Esophagus squamous epithelium (tissue), 5 donors: ENCODE results near the gene TRIM29. TPM values are rescaled to one million over a fixed set of nuclear protein-coding genes. Genes with fewer than 3 reads are reported as not detected.
A peak's percentile ranks its signal among the peaks of the same experiment; 100 is the strongest.
"Not testable (repeated sequence)": the region's sequence is repeated elsewhere in the genome, so short reads cannot be mapped to it uniquely, and the experiment has no call there.

Source experiments
- DNase-seq: peaks from one replicate; lab custom pipeline; 2025; lab: John Stamatoyannopoulos, UW
- H3K27ac ChIP-seq, 4 donors: fragments of 200-600 bp; sonication (generic); one replicate each; pipeline ENCODE4 v1.5.1; 2016 to 2019; ENCODE audit warnings: mild to moderate bottlenecking in 1 of 4
- H3K27me3 ChIP-seq, 4 donors: fragments of 200-600 bp; sonication (generic); 1 replicate in 3 of 4; 2 replicates in 1 of 4; pipeline versions ENCODE4 v1.5.1 to v1.6.0; 2017 to 2021; ENCODE audit warnings: antibody characterized with exemption in 1 of 4
- H3K36me3 ChIP-seq, 3 donors: fragments of 200-600 bp; sonication (generic); one replicate each; pipeline ENCODE4 v1.5.1; 2016 to 2019
- H3K4me1 ChIP-seq, 3 donors: fragments of 200-600 bp; sonication (generic); one replicate each; pipeline ENCODE4 v1.5.1; 2017 to 2019
- H3K4me3 ChIP-seq, 4 donors: fragments of 200-600 bp; sonication (generic); 1 replicate in 3 of 4; 2 replicates in 1 of 4; pipeline ENCODE4 v1.5.1; 2016 to 2019; ENCODE audit warnings: mild to moderate bottlenecking in 2 of 4, moderate library complexity in 1 of 4
- H3K9me3 ChIP-seq, 3 donors: fragments of 200-600 bp; sonication (generic); one replicate each; pipeline ENCODE4 v1.5.1; 2016 to 2019
- POLR2A ChIP-seq, 4 donors: fragments of 450-650 bp; IDR thresholded peaks; one replicate each; pipeline ENCODE4 v1.6.1; 2017; ENCODE audit warnings: antibody characterized with exemption in 4 of 4, mild to moderate bottlenecking in 4 of 4, moderate library complexity in 3 of 4
- WGBS, 2 donors: methylation state at CpG; one replicate each; pipeline ENCODE4 v1.1.5; 2018; 5-methylcytosine and 5-hydroxymethylcytosine counted together
- intact Hi-C: fragments of 100-400 bp; cut with DNase I; formaldehyde crosslinking; loops from one replicate; pipeline ENCODE4 v1.15.0; 2022
- total RNA-seq, 4 donors: library from RNA; depleted of rRNA; stranded (reverse); fragments of >200 nt; gene quantifications; one replicate each; pipeline ENCODE4 v1.1.0, GENCODE V29; 2016
- TF ChIP-seq, protein P1 (sequence below), 6 experiments: fragments of 450-650 bp in 4 of 6; fragments of 200-600 bp in 2 of 6; sonication (generic) in 2 of 6; IDR thresholded peaks; one replicate each; pipeline ENCODE4 v1.5.1; 2016 to 2019; ENCODE audit warnings: antibody characterized with exemption in 6 of 6, mild to moderate bottlenecking in 4 of 6, moderate library complexity in 4 of 6
- donor health status: DM: yes; HTN: yes; CAD: no.

Gene TRIM29
- total RNA-seq, 4 donors from 2014 or later: 691 to 1,472 (median 816) TPM

DNA sequence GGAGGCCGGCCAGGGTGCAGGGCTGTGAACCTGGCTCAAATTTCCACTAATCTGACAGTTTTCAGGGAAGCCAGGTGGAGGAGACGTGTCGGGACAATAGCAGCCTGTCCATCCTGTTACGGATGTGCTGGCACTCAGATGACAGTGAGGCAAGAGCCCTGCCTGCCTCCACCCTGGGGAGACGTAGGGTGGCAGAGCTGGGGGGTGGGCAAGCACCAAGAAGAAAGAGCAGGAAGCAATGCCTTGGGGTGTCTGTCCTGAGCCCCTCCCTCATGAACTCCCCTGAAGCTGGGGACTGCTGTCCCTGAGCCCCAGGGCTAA lies 10.0 kb upstream of the TRIM29 start:
- peaks cover 0 to 44% (median 0%) of the 10 kb centered on the region in 4 donors for H3K27me3 ChIP-seq
- no peak for TF ChIP-seq POLR2A (IDR thresholded peaks at IDR 0.05)
- TF ChIP-seq, protein P1, sequence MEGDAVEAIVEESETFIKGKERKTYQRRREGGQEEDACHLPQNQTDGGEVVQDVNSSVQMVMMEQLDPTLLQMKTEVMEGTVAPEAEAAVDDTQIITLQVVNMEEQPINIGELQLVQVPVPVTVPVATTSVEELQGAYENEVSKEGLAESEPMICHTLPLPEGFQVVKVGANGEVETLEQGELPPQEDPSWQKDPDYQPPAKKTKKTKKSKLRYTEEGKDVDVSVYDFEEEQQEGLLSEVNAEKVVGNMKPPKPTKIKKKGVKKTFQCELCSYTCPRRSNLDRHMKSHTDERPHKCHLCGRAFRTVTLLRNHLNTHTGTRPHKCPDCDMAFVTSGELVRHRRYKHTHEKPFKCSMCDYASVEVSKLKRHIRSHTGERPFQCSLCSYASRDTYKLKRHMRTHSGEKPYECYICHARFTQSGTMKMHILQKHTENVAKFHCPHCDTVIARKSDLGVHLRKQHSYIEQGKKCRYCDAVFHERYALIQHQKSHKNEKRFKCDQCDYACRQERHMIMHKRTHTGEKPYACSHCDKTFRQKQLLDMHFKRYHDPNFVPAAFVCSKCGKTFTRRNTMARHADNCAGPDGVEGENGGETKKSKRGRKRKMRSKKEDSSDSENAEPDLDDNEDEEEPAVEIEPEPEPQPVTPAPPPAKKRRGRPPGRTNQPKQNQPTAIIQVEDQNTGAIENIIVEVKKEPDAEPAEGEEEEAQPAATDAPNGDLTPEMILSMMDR (IDR thresholded peaks at IDR 0.05): no peak
- intact Hi-C loops: no loop called here
- H3K36me3 ChIP-seq: no peaks in the 10 kb centered on the region
- H3K27ac ChIP-seq: peak overlapping the region; percentile 79 to 94 (median 90)
- peaks cover 23 to 82% (median 26%) of the 10 kb centered on the region in 3 donors for H3K4me1 ChIP-seq
- DNase-seq: no peak
- WGBS, 2 donors: 38% methylated on average over 3 of the region's 5 CpGs; no CpG with 5 or more reads in 1 of the 2 donors
- H3K9me3 ChIP-seq: no peaks in the 10 kb centered on the region
- H3K4me3 ChIP-seq: peak overlapping the region in 3 of 4 donors; percentile 3 to 16 (median 15)

DNA sequence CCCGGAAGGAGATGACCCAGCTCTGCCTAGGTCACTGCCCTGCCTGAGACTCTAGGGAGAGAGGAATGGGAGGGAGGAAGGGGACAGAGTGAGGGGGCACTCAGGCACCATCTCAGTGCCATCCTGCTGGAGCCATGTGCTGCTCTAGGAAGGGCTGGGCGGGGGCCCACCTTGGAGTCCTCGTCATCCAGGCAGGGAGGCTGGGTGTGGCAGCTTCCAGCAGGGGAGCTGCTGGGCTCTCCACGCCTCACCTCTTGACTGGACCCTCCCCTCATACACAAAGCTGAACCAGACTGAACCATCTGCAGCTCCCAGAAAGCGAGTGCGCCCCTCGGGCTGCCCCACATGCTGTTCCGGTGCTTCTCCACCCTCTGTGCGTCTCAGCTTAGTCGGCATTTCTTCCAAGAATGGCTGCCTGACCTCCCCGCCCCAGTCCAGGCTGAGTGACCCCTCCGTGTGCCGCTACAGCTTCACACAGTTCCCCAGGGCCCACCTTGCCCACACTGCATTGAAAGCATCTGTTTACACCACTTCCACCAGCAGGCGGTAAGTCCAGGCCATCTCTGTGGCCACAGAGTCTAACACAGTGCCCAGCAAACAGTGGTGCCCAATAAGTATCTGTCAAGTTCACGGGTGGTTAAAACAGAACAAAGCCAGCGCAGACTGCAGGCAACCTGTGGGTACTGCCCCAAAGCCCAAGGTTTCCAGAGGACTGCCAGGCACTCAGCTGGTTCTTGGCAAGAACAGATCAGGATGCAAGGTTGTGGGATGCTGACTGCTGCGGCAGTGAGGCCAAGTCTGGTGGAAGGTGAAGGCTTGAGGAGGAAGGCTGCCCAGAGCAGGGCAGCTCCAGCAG lies 9.4 kb upstream of the TRIM29 start:
- DNase-seq: no peak
- H3K4me3 ChIP-seq: peak overlapping the region in 3 of 4 donors; percentile 3 to 16 (median 15)
- no peaks in the 10 kb centered on the region for H3K36me3 ChIP-seq
- no peaks in the 10 kb centered on the region for H3K9me3 ChIP-seq
- peaks cover 0 to 44% (median 0%) of the 10 kb centered on the region in 4 donors for H3K27me3 ChIP-seq
- 63 to 69% methylated on average over 14 of the region's 17 CpGs for WGBS, 2 donors
- intact Hi-C loops: no loop called here
- peaks cover 25 to 82% (median 26%) of the 10 kb centered on the region in 3 donors for H3K4me1 ChIP-seq
- TF ChIP-seq POLR2A (IDR thresholded peaks at IDR 0.05): peak in 1 of 4 donors; percentile 7
- TF ChIP-seq, protein P1 (IDR thresholded peaks at IDR 0.05): peak in 2 of 6 experiments; percentile 21 to 41
- H3K27ac ChIP-seq: peak overlapping the region; percentile 79 to 94 (median 90)

DNA sequence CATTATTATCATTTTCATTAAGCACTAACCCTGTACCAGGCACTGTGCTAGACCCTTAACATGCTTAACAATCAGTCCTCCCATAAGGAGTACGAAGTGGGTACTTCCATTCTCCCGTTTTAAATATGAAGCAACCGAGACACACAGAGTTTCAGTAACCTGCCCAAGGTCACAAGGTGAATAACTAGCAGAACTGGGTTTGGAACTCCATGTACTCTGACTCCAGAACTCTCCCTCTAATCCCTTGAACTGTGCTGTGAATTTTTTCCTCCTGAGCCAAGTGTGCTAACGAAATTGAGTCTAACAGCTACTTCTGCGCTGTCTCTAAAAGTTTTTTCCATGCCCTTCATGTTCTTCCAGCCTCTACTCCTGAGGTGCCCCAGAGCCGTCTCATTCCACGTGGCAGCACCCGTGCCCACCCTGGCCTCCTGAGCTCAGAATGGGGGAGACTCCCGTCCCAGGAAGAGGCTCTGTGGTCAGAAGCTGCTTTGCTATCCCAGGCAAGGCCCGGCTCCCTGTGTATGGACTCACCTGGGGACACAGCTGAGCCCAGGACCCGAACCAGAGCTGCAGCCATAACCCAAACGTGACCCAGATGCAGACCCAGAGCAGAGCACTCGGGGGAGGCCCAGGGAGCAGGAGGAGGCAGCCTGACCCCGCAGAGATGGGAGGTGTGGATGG lies 8.6 kb upstream of the TRIM29 start:
- DNase-seq: no peak
- TF ChIP-seq, protein P1 (IDR thresholded peaks at IDR 0.05): no peak
- no peak for TF ChIP-seq POLR2A (IDR thresholded peaks at IDR 0.05)
- H3K27me3 ChIP-seq: peaks cover 0 to 44% (median 0%) of the 10 kb centered on the region in 4 donors
- H3K27ac ChIP-seq: peak overlapping the region; percentile 79 to 94 (median 90)
- peaks cover 25 to 83% (median 26%) of the 10 kb centered on the region in 3 donors for H3K4me1 ChIP-seq
- H3K36me3 ChIP-seq: no peaks in the 10 kb centered on the region
- H3K4me3 ChIP-seq: no peak overlapping the region
- H3K9me3 ChIP-seq: no peaks in the 10 kb centered on the region
- 60 to 70% methylated on average over 4 to 7 of the region's 14 CpGs for WGBS, 2 donors
- intact Hi-C loops: no loop called here

DNA sequence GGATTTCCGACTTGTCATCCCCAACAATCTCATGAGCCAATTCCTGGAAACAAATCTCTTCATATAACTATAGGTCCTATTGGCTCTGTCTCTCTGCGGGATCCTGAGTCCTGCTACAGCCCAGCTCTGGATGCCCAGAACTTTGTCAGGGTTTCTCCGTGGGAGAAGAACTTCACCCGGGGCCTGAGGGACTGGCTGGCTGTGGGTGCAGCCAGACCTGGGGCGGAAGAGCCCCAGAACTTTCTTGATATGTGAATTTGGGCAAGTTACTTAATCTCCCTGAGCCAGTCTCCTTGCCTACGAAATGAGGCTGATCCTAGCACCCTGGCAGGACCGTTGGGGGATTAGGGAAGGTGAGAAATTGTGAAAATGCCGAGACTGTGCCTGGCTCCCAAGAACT lies 6.6 kb upstream of the TRIM29 start:
- no peaks in the 10 kb centered on the region for H3K9me3 ChIP-seq
- TF ChIP-seq, protein P1 (IDR thresholded peaks at IDR 0.05): no peak
- no peak for TF ChIP-seq POLR2A (IDR thresholded peaks at IDR 0.05)
- no peak for DNase-seq
- peaks cover 25 to 95% (median 27%) of the 10 kb centered on the region in 3 donors for H3K4me1 ChIP-seq
- H3K36me3 ChIP-seq: no peaks in the 10 kb centered on the region
- intact Hi-C loops: no loop called here
- H3K27me3 ChIP-seq: peaks cover 0 to 44% (median 0%) of the 10 kb centered on the region in 4 donors
- 34 to 38% methylated on average over 5 to 7 of the region's 8 CpGs for WGBS, 2 donors
- peak overlapping the region in 1 of 4 donors; percentile 11 for H3K4me3 ChIP-seq
- H3K27ac ChIP-seq: peak overlapping the region; percentile 46 to 94 (median 90)

DNA sequence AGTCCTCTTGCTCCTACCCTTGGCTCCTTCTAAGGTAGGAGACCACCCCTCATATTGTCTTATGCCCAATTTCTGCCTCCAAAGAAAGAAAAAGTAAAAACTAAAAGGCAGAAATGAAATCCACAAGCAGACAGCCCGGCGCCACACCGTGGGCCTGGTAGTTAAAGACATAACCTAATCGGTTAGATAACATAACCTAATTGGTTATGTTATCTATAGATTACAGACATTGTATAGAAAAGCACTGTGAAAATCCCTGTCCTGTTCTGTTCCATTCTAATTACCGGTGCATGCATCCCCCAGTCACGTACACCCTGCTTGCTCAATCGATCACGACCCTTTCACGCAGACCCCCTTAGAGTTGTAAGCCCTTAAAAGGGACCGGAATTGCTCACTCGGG lies 5.6 kb upstream of the TRIM29 start:
- peak overlapping the region in 2 of 4 donors; percentile 94 for H3K27ac ChIP-seq
- DNase-seq, intact Hi-C loops, H3K9me3 ChIP-seq, H3K36me3 ChIP-seq, H3K4me3 ChIP-seq: not testable (repeated sequence)
- 84 to 95% methylated on average over 4 to 11 of the region's 11 CpGs for WGBS, 2 donors
- peaks cover 30 to 95% (median 32%) of the 10 kb centered on the region in 3 donors for H3K4me1 ChIP-seq
- H3K27me3 ChIP-seq: peaks cover 0 to 44% (median 0%) of the 10 kb centered on the region in 4 donors
